CD4-positive, alpha-beta memory T cell (primary cell): ENCODE data around the gene ARID5A. TPM values are rescaled to one million over a fixed set of nuclear protein-coding genes. Genes with fewer than 3 reads are reported as not detected.

ENCODE experiments used
- CTCF ChIA-PET: fragments of 350-600 bp; sonication (Branson Sonifier 250); formaldehyde crosslinking; loops from one replicate; lab custom pipeline; 2021; ENCODE audit warnings: inconsistent platforms; ENCODE audit not compliant: partially characterized antibody; lab: Charles Lee
- POLR2A ChIA-PET: fragments of 350-600 bp; sonication (Branson Sonifier 250); formaldehyde crosslinking; loops from one replicate; lab custom pipeline; 2021; ENCODE audit not compliant: partially characterized antibody; lab: Charles Lee
- DNase-seq, 5 donors: peaks; one replicate each; pipeline versions ENCODE4 v3.0.0 to v3.0.0-alpha.2; 2020 to 2022; ENCODE audit warnings: mixed read lengths in 1 of 5
- H3K27ac ChIP-seq: one replicate; pipeline ENCODE4 v1.7.0; 2013; ENCODE audit warnings: low read depth, low read length
- H3K27me3 ChIP-seq: 2 replicates; pipeline ENCODE4 v1.7.0; 2013; ENCODE audit warnings: mild to moderate bottlenecking, low read length, moderate library complexity; ENCODE audit not compliant: insufficient read depth
- H3K36me3 ChIP-seq: 2 replicates; pipeline ENCODE4 v1.7.0; 2013; ENCODE audit warnings: mild to moderate bottlenecking, low read length, moderate library complexity; ENCODE audit not compliant: insufficient read depth
- H3K4me1 ChIP-seq: 2 replicates; pipeline ENCODE4 v1.7.0; 2013; ENCODE audit warnings: mild to moderate bottlenecking, low read length, moderate library complexity; ENCODE audit not compliant: insufficient read depth
- H3K4me3 ChIP-seq, 2 donors: one replicate each; pipeline ENCODE4 v1.7.0; 2013; ENCODE audit warnings: low read length in 2 of 2, mild to moderate bottlenecking in 1 of 2
- H3K9me3 ChIP-seq, 2 donors: one replicate each; pipeline ENCODE4 v1.7.0; 2013; ENCODE audit warnings: low read length in 2 of 2, control low read depth in 1 of 2; ENCODE audit not compliant: control insufficient read depth in 1 of 2
- H3K27ac Mint-ChIP-seq, 7 donors: one replicate each; pipeline ENCODE4 v1.8.0; 2020 to 2021; ENCODE audit warnings: mixed read lengths in 7 of 7, mild to moderate bottlenecking in 6 of 7, inconsistent platforms in 3 of 7, moderate library complexity in 3 of 7
- H3K27me3 Mint-ChIP-seq, 2 donors: one replicate each; pipeline ENCODE4 v1.8.0; 2020 to 2021; ENCODE audit warnings: mixed read lengths in 2 of 2
- H3K36me3 Mint-ChIP-seq, 2 donors: one replicate each; pipeline ENCODE4 v1.8.0; 2020 to 2021; ENCODE audit warnings: mixed read lengths in 2 of 2, inconsistent platforms in 1 of 2, mild to moderate bottlenecking in 1 of 2
- H3K4me1 Mint-ChIP-seq, 4 donors: one replicate each; pipeline ENCODE4 v1.8.0; 2020 to 2021; ENCODE audit warnings: mixed read lengths in 4 of 4, mild to moderate bottlenecking in 1 of 4
- H3K4me3 Mint-ChIP-seq, 8 donors: one replicate each; pipeline ENCODE4 v1.8.0; 2020 to 2021; ENCODE audit warnings: mixed read lengths in 8 of 8, mild to moderate bottlenecking in 7 of 8, moderate library complexity in 6 of 8, inconsistent platforms in 3 of 8
- H3K9me3 Mint-ChIP-seq, 8 donors: one replicate each; pipeline ENCODE4 v1.8.0; 2020 to 2021; ENCODE audit warnings: mixed read lengths in 8 of 8, mild to moderate bottlenecking in 5 of 8, inconsistent platforms in 3 of 8, moderate library complexity in 1 of 8
- intact Hi-C: fragments of 100-400 bp; cut with micrococcal nuclease; formaldehyde crosslinking; loops from one replicate; pipeline ENCODE4 v1.15.1; 2023
- polyA plus RNA-seq, 2 donors: library from polyadenylated mRNA; unstranded; fragments of 300-500 nt; fragmentation: Illumina TruSeq; gene quantifications; one replicate each; pipeline ENCODE4 v1.2.3, GENCODE V29; 2021
- total RNA-seq, 2 experiments: library from RNA; stranded (reverse); gene quantifications; one replicate each; pipeline ENCODE4 v1.2.3, GENCODE V29; 2021

The ARID5A gene
- total and polyA plus RNA-seq, 4 experiments from 2014 or later: 31.4 to 83.8 (median 74.8) TPM

- Histone ChIP-seq H3K4me1 (peaks cover 31% of the 10 kb centered on the region), H3K27ac (no peak overlapping the region), H3K9me3 (no peaks in the 10 kb centered on the region), H3K36me3 (no peaks in the 10 kb centered on the region), H3K27me3 (no peaks in the 10 kb centered on the region), H3K4me3 (no peak overlapping the region)
- H3K27me3 Mint-ChIP-seq: no peaks in the 10 kb centered on the region
- DNase-seq: no peak
- H3K9me3 Mint-ChIP-seq: peaks cover 0 to under 1% (median 0%) of the 10 kb centered on the region in 8 donors
- POLR2A ChIA-PET: interaction anchor here (10.6 kb wide), 1 partner anchor 16 kb away, joined by 201 read pairs; the partner anchor contains the start of gene ARID5A
- no peaks in the 10 kb centered on the region for H3K36me3 Mint-ChIP-seq
- CTCF ChIA-PET: interaction anchor here (0.7 to 2.6 kb wide), 3 partner anchors 17 to 32 kb away, joined by 3 to 12 read pairs (median 3); partner anchors contain the start of gene NEURL3
- intact Hi-C loops: no loop called here
- peaks cover 17 to 32% (median 23%) of the 10 kb centered on the region in 4 donors for H3K4me1 Mint-ChIP-seq
- H3K27ac Mint-ChIP-seq: no peak overlapping the region
- H3K4me3 Mint-ChIP-seq: peak overlapping the region in 2 of 8 donors; percentile 9 to 35
These were observed 14.0 kb upstream of the ARID5A start for GRCh38 chr2:96522304-96523203.

DNA sequence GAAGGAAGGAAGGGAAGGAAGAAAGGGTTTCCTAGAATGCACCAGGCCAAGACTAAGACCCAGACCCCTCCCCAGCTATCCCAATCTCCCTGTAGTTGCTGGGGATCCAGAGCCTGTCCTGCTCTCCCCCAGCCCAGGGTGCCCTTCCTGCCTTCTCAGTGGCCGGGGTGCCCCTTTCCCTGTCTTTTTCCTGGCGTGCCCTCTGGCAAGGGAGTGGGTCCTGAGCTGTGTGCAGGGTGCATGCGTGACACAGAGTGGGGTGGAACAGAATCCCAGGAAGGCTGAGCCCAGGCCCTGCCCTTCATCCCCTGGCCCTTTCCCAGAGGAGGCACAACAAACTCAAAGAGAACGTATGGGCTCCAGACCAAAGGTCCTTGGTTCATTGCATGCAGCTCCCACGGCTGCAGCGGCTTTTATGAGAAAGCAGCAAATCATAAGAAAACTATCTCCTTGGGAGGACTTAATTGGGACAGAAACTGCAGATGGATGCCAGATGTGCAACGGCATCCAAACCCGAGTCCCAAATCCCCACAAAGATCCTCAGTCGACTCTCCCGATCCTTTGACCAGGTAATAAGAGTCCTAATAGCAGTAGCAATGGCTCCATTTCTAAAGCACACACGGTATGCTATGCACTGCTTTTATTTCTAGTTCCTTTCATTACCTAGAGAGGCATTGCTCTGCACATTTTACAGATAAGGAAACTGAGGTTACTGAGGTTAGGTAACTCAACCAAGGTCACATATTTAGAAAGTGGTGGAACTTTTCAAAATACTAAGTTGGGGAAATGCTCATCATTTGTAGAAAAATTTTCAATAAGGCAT lies 12.7 kb upstream of the ARID5A start:
- Histone ChIP-seq H3K4me3 (no peak overlapping the region), H3K27ac (no peak overlapping the region), H3K9me3 (no peaks in the 10 kb centered on the region), H3K27me3 (no peaks in the 10 kb centered on the region), H3K4me1 (peaks cover 44% of the 10 kb centered on the region), H3K36me3 (no peaks in the 10 kb centered on the region)
- Mint-ChIP-seq H3K4me3 (peak overlapping the region in 7 of 8 donors; percentile 29 to 80 (median 64)), H3K36me3 (no peaks in the 10 kb centered on the region), H3K27ac (peak overlapping the region in 5 of 7 donors; percentile 36 to 82 (median 65)), H3K4me1 (peaks cover 24 to 43% (median 33%) of the 10 kb centered on the region in 4 donors), H3K27me3 (no peaks in the 10 kb centered on the region), H3K9me3 (no peaks in the 10 kb centered on the region)
- intact Hi-C loops: no loop called here
- POLR2A ChIA-PET: interaction anchor here (10.6 kb wide), 1 partner anchor 14 kb away, joined by 201 read pairs; the partner anchor contains the start of gene ARID5A
- CTCF ChIA-PET: interaction anchor here (0.7 to 2.6 kb wide), 2 partner anchors 14 to 30 kb away, joined by 3 to 12 read pairs; no protein-coding TSS in a partner anchor
- peak in 1 of 5 donors; percentile 21 for DNase-seq

DNA sequence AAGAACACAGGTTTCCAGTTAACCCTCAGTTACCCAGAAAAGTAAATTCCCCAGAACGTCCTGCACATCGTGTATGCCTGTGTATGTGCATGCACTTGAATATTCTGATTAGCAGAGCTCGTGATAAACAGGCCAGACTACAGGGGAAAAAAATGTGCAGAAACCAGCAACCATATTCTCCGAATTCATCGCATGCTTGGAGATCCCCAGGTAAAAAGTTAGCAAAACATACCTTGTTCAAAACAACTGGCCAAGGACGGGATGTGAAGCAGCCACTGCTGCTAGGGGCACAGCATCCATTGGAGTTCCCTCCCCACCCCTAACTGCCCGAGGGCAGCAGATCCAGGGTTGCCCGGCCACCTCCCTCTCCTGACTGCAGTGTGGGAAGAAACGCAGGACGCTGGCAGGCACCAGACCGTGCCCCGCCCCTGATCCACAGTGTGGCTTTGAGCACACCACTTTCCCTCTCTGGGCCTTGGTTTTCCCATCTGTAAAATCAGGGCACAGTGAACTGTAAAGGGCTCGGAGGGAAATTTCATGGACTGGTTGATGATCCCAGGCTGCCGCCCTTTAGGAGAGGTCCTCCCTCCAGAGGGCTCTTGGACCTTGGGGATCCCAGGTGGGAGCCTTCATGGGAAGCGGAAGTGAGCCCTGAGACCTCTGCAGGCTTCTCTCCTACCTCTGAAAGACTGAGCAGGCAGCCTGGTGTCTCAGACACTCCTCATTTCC lies 11.9 kb upstream of the ARID5A start:
- Mint-ChIP-seq H3K4me3 (peak overlapping the region in 6 of 8 donors; percentile 29 to 80 (median 64)), H3K36me3 (no peaks in the 10 kb centered on the region), H3K4me1 (peaks cover 27 to 48% (median 38%) of the 10 kb centered on the region in 4 donors), H3K9me3 (no peaks in the 10 kb centered on the region), H3K27me3 (no peaks in the 10 kb centered on the region), H3K27ac (peak overlapping the region in 4 of 7 donors; percentile 6 to 55 (median 34))
- H3K9me3 ChIP-seq: no peaks in the 10 kb centered on the region
- DNase-seq: no peak
- no peaks in the 10 kb centered on the region for H3K27me3 ChIP-seq
- ChIA-PET POLR2A (interaction anchor here (10.6 kb wide), 1 partner anchor 14 kb away, joined by 201 read pairs; the partner anchor contains the start of gene ARID5A), CTCF (interaction anchor here (2.6 kb wide), 1 partner anchor 30 kb away, joined by 12 read pairs; no protein-coding TSS in a partner anchor)
- no peak overlapping the region for H3K4me3 ChIP-seq
- peaks cover 48% of the 10 kb centered on the region for H3K4me1 ChIP-seq
- H3K36me3 ChIP-seq: no peaks in the 10 kb centered on the region
- H3K27ac ChIP-seq: no peak overlapping the region
- intact Hi-C loops: no loop called here

DNA sequence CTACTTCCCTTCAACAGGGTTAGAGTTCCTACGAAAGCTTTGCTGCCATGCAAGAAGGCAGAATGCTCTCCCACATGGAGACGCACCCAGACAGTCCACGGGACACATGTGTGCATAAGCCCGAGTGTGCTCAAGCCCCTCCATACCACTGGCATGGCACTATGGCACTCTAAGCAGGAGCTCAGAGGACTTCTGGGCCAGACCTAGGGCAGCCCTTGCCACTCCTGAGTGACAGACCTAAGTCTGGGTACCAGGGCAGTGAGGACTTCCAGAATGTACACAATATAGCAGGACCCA lies 11.4 kb upstream of the ARID5A start:
- H3K36me3 ChIP-seq: no peaks in the 10 kb centered on the region
- no peaks in the 10 kb centered on the region for H3K27me3 Mint-ChIP-seq
- DNase-seq: no peak
- H3K36me3 Mint-ChIP-seq: no peaks in the 10 kb centered on the region
- no peak overlapping the region for H3K27ac Mint-ChIP-seq
- no peak overlapping the region for H3K4me3 ChIP-seq
- POLR2A ChIA-PET: interaction anchor here (2.2 to 10.6 kb wide), 2 partner anchors 13 to 17 kb away, joined by 6 to 201 read pairs; partner anchors contain the start of gene ARID5A
- peaks cover 52% of the 10 kb centered on the region for H3K4me1 ChIP-seq
- no peaks in the 10 kb centered on the region for H3K9me3 Mint-ChIP-seq
- no peak overlapping the region for H3K4me3 Mint-ChIP-seq
- intact Hi-C loops: no loop called here
- H3K27me3 ChIP-seq: no peaks in the 10 kb centered on the region
- CTCF ChIA-PET: interaction anchor here (2.6 to 3.4 kb wide), 2 partner anchors 17 to 29 kb away, joined by 12 to 16 read pairs; no protein-coding TSS in a partner anchor
- H3K4me1 Mint-ChIP-seq: peaks cover 29 to 53% (median 41%) of the 10 kb centered on the region in 4 donors
- no peaks in the 10 kb centered on the region for H3K9me3 ChIP-seq
- H3K27ac ChIP-seq: no peak overlapping the region

GRCh38 chr2:96526101-96526591 lies 10.4 kb upstream of the ARID5A start:
- Histone ChIP-seq H3K27ac (no peak overlapping the region), H3K9me3 (no peaks in the 10 kb centered on the region), H3K4me3 (no peak overlapping the region), H3K27me3 (no peaks in the 10 kb centered on the region), H3K36me3 (no peaks in the 10 kb centered on the region), H3K4me1 (peaks cover 61% of the 10 kb centered on the region)
- Mint-ChIP-seq H3K9me3 (no peaks in the 10 kb centered on the region), H3K27me3 (no peaks in the 10 kb centered on the region), H3K36me3 (no peaks in the 10 kb centered on the region), H3K4me1 (peaks cover 28 to 61% (median 46%) of the 10 kb centered on the region in 4 donors), H3K4me3 (peak overlapping the region in 3 of 8 donors; percentile 2 to 61 (median 31)), H3K27ac (peak overlapping the region in 1 of 7 donors; percentile 29)
- intact Hi-C loops: no loop called here
- POLR2A ChIA-PET: interaction anchor here (1.1 to 17.7 kb wide), 5 partner anchors 12 to 119 kb away, joined by 3 to 320 read pairs (median 6); partner anchors contain the start of gene ARID5A
- no peak for DNase-seq
- CTCF ChIA-PET: interaction anchor here (1.8 to 15.1 kb wide), 5 partner anchors 13 to 119 kb away, joined by 7 to 169 read pairs (median 16); partner anchors contain the start of gene ARID5A
